DMS 273 treated with DMSO at 0.1 percent for 48 hours (cell line): ENCODE measurements around the gene TRPM3.
"Not testable (repeated sequence)": the region's sequence is repeated elsewhere in the genome, so short reads cannot be mapped to it uniquely, and the experiment has no call there.

ENCODE experiments used
- DNase-seq: peaks from one replicate; lab custom pipeline; 2025; lab: John Stamatoyannopoulos, UW

TRPM3 gene

DNA sequence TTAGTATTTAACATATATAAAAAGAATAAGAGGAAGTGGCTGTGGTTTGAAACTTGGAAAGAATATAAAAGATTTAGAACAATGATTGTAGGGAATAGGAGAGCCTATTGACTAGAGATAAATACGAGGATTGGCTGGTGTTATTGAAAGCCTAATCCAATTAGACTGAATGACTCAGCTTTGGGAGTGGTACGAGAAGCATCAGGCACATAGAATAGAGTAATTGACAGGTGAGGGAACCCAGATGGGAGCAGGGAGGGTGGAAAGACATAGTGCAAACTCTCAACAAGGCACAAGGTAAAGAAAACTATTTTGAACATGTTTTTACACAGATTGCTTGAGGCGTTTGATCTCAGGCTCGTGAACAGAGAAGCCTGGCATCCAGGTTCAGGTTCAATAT lies 368.1 kb downstream of the TRPM3 start:
- no peak for DNase-seq

DNA sequence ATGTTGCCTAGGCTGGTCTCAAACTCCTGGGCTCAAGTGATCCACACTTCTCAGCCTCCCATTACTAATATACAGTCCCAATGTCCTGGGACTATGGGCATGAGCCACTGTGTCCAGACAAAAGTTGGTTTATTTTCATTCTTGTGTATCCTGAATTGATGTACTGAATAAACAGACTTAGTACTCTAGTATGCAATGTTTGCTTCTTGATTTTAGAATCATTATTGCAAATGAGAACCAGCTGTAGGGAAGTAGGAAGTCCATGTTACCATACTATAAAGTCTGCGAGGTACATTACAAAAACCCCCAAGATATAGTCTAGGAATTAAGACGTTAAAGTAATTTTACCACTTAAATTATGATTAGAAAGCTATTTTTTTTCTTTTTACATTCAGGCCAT lies 372.4 kb downstream of the TRPM3 start:
- no peak for DNase-seq

DNA sequence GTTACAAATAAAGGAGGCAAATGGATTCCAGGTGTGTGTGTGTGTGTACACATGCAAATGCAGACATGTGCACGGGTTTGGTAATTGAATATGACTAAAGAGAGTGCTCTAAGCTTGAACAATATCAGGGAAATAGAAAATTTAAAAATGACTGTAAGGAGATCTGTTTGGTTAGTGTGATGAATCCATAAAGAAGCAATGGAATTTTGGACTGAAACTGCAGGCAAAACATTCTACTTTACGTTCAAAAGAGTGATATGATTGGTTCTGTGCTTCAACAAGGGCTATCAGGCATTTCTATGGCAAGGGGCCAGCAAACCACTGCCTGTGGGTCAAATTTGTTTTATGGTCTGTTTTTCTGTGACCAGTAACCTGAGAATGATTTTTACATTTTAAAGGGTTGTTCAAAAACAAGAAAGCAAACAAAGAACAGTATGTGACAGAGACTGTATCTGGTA lies 374.1 kb downstream of the TRPM3 start:
- DNase-seq: no peak

DNA sequence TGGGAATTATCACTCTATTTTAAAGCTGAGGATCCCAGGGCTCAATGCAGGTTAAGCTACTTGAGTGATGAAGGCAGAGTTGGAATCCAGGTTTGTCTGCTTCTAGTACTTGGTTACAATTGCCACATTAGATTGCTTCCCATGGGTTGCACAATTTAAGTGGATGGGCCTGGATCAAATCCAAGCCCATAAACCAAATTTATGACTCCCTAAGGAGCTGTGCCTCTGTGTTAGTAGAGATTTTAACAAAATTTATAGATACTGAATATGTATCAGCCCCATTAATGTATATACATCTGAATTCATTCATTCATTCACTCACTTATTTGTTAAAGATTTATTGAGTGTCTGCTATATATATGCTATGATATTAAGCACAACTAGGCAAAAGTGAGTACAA lies 374.7 kb downstream of the TRPM3 start:
- no peak for DNase-seq

DNA sequence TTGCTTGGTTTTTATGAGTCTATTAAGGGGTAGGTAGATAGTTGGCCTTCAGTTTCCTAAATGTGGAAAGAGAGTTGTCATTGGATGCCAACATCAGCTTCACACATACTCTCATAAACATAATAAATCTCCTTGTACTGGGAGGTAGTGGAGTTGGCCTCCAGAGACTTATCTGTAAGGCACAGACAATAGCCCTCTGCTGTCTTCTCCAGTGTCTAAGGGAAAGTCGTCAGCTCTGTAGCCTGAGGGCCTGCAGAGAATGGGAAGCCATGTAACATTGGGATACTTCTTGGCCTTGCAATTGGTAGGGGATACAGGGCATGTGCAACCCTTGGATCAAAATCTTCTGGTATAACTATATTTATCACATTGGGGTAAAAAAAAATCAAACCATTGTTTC lies 375.1 kb downstream of the TRPM3 start:
- no peak for DNase-seq

DNA sequence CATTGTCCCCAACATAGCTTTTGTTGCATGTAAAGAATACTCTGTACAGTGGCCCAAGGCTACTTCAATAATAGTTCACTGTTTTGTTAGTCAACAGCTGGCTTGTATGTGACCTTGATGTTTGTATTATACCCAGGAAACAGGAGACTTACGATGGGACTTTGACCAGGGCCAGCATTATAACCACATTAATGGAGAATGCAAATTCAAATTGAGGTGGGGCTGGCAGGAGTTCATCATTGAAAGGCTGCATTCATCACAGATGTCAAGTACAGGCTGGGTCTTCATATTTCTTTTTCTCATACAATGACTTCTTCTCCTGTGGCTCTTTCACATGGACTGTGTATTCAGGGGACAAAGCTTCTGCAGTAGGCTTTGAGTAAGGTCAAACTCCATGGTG lies 396.6 kb downstream of the TRPM3 start:
- not testable (repeated sequence) for DNase-seq

DNA sequence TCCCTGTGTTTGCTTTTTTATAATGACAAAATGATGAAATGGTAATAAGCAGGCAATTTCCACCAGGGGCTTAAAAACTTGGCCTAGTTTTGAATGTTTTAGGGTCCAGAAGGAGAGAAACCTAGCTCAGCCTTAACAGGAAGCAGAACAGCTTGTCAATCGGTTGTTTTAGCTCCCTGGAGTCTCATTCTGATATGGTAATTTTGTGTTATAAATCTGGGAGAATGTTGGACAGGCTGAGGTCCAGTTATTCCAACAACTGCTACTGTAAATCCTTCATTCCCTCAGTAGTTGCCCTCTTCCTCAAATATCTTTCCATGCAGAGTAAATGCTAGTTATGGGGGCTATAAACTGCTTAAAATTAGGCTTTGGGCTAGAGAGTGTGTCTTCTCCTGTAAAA lies 397.4 kb downstream of the TRPM3 start:
- DNase-seq: not testable (repeated sequence)

DNA sequence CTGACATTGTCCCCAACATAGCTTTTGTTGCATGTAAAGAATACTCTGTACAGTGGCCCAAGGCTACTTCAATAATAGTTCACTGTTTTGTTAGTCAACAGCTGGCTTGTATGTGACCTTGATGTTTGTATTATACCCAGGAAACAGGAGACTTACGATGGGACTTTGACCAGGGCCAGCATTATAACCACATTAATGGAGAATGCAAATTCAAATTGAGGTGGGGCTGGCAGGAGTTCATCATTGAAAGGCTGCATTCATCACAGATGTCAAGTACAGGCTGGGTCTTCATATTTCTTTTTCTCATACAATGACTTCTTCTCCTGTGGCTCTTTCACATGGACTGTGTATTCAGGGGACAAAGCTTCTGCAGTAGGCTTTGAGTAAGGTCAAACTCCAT lies 414.6 kb downstream of the TRPM3 start:
- DNase-seq: not testable (repeated sequence)

DNA sequence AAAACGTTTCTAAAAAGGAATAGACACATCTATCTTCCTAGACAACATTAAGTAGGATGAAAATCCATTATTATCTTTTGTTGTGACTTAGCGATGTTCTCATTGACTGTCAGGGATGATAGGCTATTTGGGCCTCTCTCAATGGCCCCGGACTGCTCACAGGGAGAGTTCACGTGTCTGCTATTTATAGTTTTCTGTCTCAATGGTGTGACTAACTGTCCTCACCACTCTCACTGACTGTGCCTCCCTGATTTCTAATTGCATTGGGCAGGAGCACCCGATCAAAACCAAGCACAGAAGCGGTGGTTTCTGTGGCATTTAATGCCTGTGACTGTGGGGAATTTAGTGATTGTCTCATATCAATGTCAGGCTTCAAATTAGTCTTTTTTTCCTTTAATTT lies 420.3 kb downstream of the TRPM3 start:
- no peak for DNase-seq

DNA sequence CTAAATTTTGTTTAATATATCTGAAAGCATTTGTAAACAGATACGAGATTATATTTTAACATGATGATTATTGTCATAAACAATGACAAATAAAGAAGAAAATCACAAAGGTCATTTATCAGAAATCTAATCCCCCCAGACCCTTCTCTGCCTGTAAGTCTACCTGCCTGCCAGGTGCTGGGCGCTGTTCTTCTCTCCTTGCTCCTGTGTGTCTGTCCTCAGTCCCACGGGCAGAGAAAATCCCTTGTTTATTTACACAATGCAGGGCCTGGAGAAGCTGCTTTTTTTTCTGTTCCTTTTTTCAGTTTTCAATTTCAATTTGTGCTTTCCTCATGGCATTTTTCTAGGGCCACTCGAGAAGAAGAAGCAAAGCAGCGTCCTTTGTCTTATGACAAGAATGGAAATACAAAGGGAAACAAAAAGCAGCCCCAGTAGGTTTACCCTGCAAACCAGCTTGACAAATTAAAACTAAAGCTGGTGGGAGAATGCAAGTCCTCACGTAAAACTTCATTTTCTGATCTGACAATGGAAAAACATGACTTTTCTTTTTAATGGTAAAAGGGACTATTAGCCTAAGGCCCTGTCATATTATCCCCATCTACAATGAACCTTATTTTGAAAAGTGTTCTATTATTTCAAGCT lies 424.6 kb downstream of the TRPM3 start:
- DNase-seq: no peak

DNA sequence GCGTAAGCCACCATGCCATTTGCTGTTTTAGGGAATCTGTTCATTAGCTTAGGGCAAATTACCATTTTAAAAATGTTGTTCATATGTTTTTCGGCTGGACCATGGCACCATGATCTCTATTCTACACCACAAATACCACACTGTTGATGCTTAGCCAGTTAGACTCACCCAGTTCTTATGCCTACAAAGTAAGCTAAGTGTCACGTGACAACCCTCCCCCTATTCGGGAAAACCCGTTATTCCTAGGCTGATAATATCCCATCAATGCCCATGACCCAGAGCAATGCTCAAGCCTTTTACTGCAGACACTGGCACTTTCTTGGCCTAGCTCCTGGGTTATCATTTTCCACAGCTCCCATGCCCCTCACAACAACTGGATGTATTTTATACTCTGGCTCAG lies 426.7 kb downstream of the TRPM3 start:
- DNase-seq: no peak

DNA sequence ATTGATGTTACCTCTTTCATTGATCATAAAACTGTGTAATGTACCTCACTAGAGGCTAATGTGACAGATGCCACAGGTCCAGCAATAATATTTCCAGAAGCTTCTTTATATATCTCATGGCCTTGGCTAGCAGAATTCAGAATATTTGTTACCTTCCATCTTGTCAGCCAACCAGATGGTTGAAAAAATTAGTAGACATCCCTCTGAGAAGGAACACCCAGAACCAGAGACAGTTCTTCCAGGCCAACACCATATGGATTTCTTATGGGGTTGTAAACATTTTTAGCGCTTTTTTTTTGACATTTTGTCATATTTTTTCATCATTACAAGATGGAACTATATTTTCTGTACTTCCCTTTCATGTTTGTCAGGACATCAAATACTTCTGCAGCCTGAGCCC lies 428.2 kb downstream of the TRPM3 start:
- DNase-seq: no peak

DNA sequence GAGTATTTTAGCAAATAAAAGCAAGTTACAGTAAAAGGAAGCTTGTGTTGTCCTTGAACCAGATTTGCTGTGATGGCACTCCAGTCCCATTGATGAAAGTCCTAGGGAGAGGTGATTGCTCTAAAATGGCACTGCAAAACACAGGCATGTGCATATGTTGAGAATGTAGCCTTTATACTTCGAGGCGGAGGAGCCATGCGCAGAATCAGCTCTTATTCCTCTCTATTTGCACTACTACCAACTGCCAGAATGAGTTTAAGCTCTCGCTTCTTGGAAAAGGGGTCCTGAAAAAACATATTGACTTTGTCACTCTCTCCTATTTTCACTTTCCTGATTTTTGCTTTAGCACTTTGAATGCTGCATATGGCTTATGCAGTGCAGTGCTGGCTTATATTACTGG lies 429.0 kb downstream of the TRPM3 start:
- DNase-seq: no peak

DNA sequence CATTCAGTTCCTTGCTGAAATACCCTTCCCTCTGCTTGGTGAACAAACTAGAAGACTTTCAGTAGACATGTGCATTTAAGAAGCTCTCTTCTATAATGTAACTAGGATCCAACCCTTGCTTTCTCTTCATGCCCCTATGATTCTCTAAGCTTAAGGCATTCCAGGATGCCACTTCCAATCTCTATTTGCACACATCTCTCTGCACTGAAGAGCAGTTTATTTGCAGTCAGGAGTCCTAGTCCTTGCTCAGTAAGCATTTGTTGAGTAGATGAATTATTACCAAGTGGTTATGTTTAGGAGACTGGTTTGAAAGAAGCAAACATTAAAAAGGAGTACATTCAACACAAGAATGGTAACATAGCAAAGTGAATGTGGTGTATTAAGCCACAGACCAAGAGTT lies 432.7 kb downstream of the TRPM3 start:
- no peak for DNase-seq

DNA sequence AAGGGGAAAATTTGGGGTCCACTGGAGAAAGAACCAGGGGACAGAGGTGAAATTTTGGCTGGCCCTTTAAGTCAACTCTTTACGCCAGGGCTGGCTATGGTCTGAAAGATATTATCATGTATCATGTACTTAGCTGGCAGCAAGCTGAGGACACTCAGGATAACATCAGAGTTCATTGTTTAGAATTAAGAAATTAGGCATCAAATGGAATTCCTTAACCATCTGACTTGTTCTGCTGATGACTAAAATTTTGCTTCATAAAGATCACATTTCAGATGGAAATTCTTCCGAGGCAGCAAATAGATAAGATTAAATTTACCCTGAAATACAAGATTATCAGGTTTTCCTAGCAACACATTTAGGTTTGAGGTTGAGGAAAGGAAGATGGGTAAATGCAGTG lies 437.6 kb downstream of the TRPM3 start:
- DNase-seq: no peak

DNA sequence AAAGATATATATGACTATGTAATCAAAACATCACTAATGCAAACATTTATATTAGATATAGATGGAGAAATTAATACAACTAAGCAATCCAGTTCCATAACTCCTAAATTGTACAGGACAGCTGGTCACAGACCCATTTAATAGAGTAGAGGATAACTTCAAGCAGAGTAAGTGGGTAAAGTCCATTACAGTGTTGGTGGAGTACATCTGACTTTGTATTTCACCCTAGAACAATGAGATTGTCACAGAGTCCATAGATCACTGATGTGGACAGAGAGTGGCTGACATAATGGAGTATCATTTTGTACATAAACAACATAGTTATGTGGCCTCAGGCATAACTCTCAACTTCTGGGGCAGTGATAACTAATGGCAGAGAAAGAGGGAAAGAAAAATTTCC lies 439.1 kb downstream of the TRPM3 start:
- DNase-seq: no peak

DNA sequence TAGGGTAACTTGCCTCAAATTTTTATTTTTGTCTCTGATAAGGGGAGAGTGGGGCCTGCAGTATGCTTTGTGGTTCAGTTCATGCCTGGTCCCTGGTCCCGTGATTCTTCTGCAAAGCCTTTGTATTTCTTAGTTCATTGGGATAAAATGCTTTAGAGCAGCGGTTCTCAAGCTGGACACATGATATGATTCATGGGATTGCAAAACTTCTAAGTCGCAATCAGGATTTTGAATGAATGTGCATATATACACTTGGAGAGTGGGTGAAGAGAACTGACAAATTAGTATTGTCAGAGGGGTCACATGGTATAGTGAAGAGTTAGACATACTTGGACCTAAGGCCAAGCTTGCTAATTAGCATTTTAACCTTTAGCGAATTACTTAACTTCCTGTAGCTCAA lies 441.6 kb downstream of the TRPM3 start:
- no peak for DNase-seq

DNA sequence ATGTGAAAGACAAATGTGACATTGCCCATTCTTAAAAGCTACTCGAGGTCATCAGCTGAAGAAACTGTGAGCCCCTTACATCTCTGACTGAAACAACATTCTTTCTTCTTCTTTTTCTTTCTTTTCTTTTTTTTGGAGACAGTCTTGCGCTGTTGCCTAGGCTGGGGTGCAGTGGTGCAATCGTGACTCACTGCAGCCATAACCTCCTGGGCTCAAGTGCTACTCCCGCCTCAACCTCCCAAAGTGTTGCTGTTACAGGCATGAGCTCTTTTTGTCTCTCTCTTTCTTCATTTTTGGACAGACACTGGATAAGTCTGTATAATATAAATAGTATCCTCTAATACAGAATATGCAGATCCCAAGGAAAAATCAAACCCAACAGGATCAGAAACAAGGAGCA lies 443.3 kb downstream of the TRPM3 start:
- no peak for DNase-seq

DNA sequence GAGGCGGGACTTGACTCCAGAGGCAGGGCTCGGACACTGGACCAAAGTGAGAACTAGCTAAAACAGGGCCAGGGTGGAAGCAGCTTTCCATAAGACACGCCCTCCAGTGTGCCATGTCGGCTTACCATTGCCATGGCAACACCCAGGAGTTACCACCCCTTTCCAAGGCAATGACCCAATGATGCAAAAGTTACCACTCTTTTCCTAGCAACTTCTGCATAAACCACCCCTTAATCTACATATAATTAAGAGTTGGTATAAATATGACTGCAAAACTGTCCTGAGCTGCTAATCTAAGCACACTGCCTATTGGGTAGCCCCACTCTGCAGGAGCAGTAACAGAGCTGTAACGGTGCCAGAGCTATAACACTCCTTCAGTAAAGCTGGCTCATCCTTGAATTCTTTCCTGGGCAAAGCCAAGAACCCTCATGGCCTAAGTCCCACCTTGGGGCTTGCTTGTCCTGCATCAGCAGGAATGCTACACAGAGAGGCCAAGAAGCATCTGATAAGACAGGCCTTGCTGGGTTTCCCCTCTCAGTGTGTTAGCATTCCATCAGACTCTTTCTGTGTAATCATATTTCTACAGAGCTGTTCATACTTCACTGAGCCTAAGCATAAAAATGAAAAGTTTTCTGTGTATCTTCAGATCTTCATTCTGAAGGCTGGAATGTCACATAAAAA lies 444.2 kb downstream of the TRPM3 start:
- DNase-seq: no peak

DNA sequence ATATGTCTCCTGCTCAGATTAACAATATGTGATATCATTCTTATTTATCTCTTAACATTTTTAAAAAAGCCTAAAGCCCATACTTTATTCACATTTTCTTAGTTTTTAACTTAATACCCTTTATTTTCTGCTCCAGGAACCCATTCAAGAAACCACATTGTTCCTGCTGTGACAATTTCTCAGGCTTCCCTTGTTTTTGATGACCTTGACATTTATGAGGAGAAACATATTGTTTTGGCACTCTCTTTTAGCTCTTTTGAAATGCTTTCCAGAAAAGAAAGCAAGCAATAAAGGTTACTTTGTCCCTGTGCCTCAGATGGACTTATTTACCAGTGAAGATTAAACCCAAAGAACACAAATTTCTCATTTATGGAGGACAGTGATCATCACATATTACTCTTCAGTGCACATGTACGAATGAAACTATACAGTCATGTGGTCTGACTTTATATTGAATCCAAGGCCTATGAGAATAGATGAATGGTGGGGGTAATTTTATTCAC lies 445.5 kb downstream of the TRPM3 start:
- DNase-seq: no peak

DNA sequence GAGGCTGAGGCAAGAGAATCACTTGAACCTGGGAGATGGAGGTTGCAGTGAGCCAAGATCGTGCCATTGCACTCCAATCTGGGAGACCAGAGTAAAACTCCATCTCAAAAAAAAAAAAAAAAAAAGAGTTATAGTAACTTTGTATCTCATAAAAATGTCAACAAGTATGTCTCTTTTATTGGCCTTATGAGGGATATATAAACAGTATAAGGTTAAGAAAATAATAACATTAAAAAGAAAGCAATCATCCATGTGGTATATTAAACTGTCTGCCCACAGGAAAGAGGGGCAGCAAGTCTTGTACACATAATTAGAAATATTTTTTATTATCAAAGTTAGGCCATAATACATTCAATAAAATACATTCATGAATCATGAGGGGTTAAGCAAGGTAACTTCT lies 447.6 kb downstream of the TRPM3 start:
- DNase-seq: no peak

DNA sequence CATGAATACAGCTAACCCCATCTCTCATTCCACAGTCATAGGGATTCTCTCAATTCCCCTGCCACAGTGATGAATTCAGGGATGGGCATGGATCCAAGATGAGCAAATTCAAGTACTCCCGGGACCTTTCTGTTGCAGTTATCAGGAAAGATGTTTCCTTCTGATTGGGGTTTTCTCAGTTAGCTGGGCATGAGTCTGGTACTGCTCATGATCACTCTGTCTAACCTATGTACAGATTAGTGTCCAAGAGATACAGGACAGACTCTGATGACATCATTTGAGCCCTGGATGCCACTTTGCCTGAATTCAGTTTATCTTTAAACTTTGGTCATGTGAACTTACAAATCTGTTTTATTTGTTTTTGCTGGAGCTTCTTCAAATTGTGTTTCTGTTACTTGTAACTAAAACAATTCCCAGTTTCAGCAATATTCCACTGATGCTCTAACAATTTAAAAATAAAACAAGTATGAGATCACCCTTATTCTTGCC lies 449.2 kb downstream of the TRPM3 start:
- DNase-seq: no peak

DNA sequence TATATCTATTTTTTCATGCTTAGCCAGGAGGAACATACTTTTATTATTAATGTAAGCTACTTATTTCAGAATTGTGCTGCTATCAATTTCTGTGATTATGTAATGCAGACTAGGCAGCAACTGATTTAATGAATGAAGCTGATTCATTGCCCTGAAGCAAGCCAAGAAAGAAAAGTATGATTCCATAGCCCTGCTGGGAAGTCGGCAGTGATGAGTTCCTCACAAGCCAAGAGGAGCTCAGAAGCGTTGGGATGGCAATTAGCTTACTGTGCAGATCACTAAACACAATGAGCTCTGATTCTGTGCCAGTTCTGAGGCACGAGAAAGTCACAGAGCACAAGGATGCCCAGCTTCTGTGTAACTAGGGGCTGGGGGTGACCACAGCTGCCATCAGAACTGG lies 452.7 kb downstream of the TRPM3 start:
- DNase-seq: no peak

DNA sequence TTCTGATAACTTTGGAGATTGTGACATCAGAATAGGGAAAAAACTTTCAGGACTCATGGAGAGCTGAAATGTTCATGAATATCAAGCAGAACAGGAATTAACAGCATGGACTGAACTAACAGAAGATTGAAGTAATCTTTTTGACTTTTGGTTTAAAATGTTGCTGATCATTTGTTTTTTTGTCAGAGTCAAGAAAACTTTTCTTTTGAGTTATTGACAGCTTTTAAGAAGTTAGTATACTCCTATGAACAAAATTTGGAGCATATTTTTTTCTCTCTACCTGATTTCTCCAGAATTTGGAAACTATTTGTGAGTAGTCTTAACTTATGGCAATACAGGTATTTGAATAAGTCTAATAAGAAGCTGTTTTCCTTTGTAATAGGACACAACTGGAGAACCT lies 462.7 kb downstream of the TRPM3 start:
- no peak for DNase-seq
